ENCODE measurements around the gene CNTNAP3B.
"Not testable (repeated sequence)": the region's sequence is repeated elsewhere in the genome, so short reads cannot be mapped to it uniquely, and the experiment has no call there.

Gene CNTNAP3B

DNA sequence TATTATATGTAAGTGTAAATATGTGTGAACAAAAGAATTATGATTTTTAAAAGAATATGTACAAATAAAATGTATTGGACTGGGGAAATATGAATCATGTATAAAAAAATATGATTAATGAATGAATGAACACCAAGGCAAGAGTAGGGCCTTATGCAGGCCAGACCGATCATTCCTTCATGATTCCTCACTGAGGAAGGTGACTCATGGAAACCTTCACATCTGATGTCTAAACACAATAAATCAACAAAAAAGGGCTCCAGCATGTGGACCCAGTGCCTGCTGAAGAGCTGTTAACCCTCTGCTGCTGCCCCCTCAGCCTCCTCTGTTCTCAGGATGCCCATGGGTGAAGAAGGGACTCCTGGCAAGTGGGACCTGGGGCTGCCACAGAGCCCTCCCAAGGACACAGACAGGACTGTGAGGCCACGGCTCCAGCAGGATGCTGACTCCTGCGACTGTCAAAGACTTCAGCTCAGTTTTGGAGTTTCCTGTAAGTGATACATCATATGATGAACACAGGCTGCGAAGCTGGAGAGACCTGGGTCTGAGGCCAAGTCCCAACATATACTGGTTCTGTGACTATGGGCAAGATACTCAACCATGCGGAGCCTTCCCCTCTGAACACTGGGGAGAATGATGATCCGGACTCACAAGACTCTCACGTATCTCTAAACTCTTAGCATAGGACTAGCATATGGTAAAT lies 110.9 kb downstream of the CNTNAP3B start:
- H3K4me3 ChIP-seq (ENCODE audit: low read length); H3F3A ChIP-seq (ENCODE audit: control insufficient read depth, insufficient read depth); H4K20me1 ChIP-seq (ENCODE audit: control insufficient read depth, insufficient read depth, low read depth, low read length); H3K9me2 ChIP-seq (replicated peaks; ENCODE audit: control insufficient read depth, low read length); H3K27ac ChIP-seq (ENCODE audit: low read depth, low read length); H3K4me1 ChIP-seq (ENCODE audit: control insufficient read depth, low read length); H3K79me2 ChIP-seq (ENCODE audit: control insufficient read depth, low read length); H3K9me3 ChIP-seq (ENCODE audit: control insufficient read depth, insufficient read depth, low read length); H3K4me2 ChIP-seq (ENCODE audit: low read length); H3K36me3 ChIP-seq (ENCODE audit: control insufficient read depth, low read length); H3K27me3 ChIP-seq (ENCODE audit: control insufficient read depth, low read length): not testable (repeated sequence)

DNA sequence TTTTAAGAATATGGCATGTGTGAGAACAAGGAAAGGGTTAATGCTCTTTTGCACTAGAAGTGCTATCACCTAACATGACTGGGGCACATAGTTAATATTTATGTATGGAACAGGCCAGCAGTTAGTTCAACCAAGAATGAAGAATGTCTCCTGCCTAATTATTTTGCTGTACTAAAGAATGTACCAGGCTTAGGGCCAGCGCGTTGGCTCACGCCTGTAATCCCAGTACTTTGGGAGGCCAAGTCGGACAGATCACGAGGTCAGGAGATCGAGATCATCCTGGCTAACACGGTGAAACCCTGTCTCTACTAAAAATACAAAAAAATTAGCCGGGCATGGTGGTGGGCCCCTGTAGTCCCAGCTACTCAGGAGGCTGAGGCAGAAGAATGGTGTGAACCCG lies 114.9 kb downstream of the CNTNAP3B start:
- H3K4me1 ChIP-seq (ENCODE audit: control insufficient read depth, low read length); H3K9me2 ChIP-seq (replicated peaks; ENCODE audit: control insufficient read depth, low read length): not testable (repeated sequence)

DNA sequence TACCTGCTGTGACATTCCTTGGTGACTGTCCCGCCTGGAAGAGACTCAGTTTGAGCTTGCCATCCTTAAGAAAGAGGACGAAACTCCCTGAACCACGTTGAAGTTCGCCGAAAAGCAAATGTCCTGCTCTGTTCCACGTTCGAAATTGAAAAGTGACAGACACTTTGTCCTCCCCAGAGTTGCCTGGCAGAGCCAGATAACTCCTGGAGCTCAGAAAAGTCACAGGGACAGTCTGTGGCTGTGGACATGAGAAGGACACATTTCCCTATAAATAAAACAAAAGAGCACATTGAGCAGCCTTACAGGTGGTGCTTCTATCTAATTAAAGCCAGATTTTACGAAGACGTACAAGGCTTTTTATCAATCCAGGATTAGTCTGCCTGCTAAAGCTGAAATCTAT lies 137.6 kb downstream of the CNTNAP3B start:
- not testable (repeated sequence) for H3K9me3 ChIP-seq (ENCODE audit: control insufficient read depth, insufficient read depth, low read length); H3F3A ChIP-seq (ENCODE audit: control insufficient read depth, insufficient read depth); H3K79me2 ChIP-seq (ENCODE audit: control insufficient read depth, low read length); H3K4me2 ChIP-seq (ENCODE audit: low read length); H3K36me3 ChIP-seq (ENCODE audit: control insufficient read depth, low read length); H3K4me1 ChIP-seq (ENCODE audit: control insufficient read depth, low read length); H3K27me3 ChIP-seq (ENCODE audit: control insufficient read depth, low read length); H4K20me1 ChIP-seq (ENCODE audit: control insufficient read depth, insufficient read depth, low read depth, low read length); H3K9me2 ChIP-seq (replicated peaks; ENCODE audit: control insufficient read depth, low read length); H3K27ac ChIP-seq (ENCODE audit: low read depth, low read length); H3K4me3 ChIP-seq (ENCODE audit: low read length)

More for the DNA sequence above, 114.9 kb downstream of the CNTNAP3B start:
- not testable (repeated sequence) for H4K20me1 ChIP-seq (ENCODE audit: control insufficient read depth, insufficient read depth, low read depth, low read length); H3K9me3 ChIP-seq (ENCODE audit: control insufficient read depth, insufficient read depth, low read length); H3K4me2 ChIP-seq (ENCODE audit: low read length); H3K36me3 ChIP-seq (ENCODE audit: control insufficient read depth, low read length); H3K79me2 ChIP-seq (ENCODE audit: control insufficient read depth, low read length); H3K27ac ChIP-seq (ENCODE audit: low read depth, low read length); H3K27me3 ChIP-seq (ENCODE audit: control insufficient read depth, low read length); H3K4me3 ChIP-seq (ENCODE audit: low read length); H3F3A ChIP-seq (ENCODE audit: control insufficient read depth, insufficient read depth)

DNA sequence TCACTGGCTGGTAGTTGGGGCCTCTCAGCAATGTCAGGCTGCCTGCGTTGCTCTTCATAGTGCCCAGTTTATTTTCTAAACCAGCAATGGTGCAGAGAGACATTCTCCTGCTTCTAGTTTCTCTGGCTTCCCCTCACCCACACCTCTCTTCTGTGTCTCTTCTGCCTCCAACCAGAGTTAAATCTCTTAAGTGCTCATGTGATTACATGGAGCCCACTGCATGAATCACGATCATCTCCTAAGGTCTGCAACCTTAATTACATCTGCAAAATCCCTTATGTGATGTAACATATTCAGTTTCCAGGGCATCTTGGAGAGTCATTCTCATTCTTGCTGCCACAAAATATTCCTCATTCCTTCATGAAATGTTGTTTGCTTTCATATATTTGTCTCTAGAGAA lies 149.0 kb downstream of the CNTNAP3B start:
- H3K4me3 ChIP-seq (ENCODE audit: low read length); H3K4me1 ChIP-seq (ENCODE audit: control insufficient read depth, low read length); H3K79me2 ChIP-seq (ENCODE audit: control insufficient read depth, low read length); H4K20me1 ChIP-seq (ENCODE audit: control insufficient read depth, insufficient read depth, low read depth, low read length); H3K36me3 ChIP-seq (ENCODE audit: control insufficient read depth, low read length); H3F3A ChIP-seq (ENCODE audit: control insufficient read depth, insufficient read depth); H3K27me3 ChIP-seq (ENCODE audit: control insufficient read depth, low read length); H3K9me3 ChIP-seq (ENCODE audit: control insufficient read depth, insufficient read depth, low read length); H3K9me2 ChIP-seq (replicated peaks; ENCODE audit: control insufficient read depth, low read length); H3K27ac ChIP-seq (ENCODE audit: low read depth, low read length); H3K4me2 ChIP-seq (ENCODE audit: low read length): not testable (repeated sequence)

DNA sequence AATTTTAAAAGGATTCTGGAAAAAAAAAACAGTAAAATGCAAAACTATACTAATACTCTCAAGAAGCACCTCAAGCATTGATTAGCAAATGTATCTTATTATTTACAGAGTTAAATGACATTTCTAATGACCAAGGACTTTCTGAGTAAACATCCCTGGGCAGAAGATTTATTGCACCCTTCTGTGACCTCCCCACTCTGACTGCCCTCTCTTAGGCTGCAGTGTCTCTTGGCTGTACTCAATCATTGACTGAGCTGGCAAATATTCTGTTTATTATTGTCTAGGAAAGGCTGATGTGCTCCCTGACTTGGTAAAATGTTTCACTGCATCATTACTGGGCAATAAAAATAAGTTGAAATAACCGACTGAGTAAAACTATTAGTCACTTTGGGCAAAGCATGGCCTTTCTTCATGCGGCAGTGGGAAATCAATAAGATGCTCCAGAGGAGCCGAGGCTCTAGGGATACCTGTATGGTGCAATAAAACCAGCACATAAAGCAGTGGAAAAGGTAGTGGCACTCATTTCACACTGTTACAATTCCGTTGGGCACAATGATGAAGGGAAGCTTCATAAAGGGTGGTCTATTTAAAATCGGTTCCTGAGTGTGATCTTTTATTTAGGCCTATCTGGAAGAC lies 151.1 kb downstream of the CNTNAP3B start:
- H3K4me2 ChIP-seq (ENCODE audit: low read length); H3K27ac ChIP-seq (ENCODE audit: low read depth, low read length); H3K4me3 ChIP-seq (ENCODE audit: low read length); H3K9me2 ChIP-seq (replicated peaks; ENCODE audit: control insufficient read depth, low read length); H3K9me3 ChIP-seq (ENCODE audit: control insufficient read depth, insufficient read depth, low read length); H3K27me3 ChIP-seq (ENCODE audit: control insufficient read depth, low read length); H3K4me1 ChIP-seq (ENCODE audit: control insufficient read depth, low read length); H3K79me2 ChIP-seq (ENCODE audit: control insufficient read depth, low read length); H4K20me1 ChIP-seq (ENCODE audit: control insufficient read depth, insufficient read depth, low read depth, low read length); H3F3A ChIP-seq (ENCODE audit: control insufficient read depth, insufficient read depth); H3K36me3 ChIP-seq (ENCODE audit: control insufficient read depth, low read length): not testable (repeated sequence)

DNA sequence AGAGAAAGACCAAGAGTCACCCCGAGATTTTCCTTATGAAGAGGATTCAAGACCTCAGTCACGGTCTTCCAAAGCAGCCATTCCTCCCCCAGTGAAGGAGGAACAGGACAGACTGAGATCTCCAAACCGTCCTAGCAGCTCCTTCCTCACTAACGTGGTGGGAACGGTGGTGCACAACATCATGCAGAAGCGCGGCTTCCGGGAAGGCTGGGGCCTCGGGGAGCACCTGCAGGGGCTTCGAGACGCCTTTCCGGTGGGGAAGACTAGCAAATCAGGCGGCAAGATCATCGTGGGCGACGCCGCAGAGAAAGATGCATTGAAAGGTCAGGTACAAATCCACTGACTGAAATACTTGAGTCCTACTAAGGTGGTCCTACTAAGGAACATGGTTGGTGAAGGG lies 154.3 kb downstream of the CNTNAP3B start:
- not testable (repeated sequence) for H3K27ac ChIP-seq (ENCODE audit: low read depth, low read length); H3F3A ChIP-seq (ENCODE audit: control insufficient read depth, insufficient read depth); H3K4me2 ChIP-seq (ENCODE audit: low read length); H3K9me2 ChIP-seq (replicated peaks; ENCODE audit: control insufficient read depth, low read length); H3K4me1 ChIP-seq (ENCODE audit: control insufficient read depth, low read length); H3K4me3 ChIP-seq (ENCODE audit: low read length); H4K20me1 ChIP-seq (ENCODE audit: control insufficient read depth, insufficient read depth, low read depth, low read length); H3K36me3 ChIP-seq (ENCODE audit: control insufficient read depth, low read length); H3K27me3 ChIP-seq (ENCODE audit: control insufficient read depth, low read length); H3K9me3 ChIP-seq (ENCODE audit: control insufficient read depth, insufficient read depth, low read length); H3K79me2 ChIP-seq (ENCODE audit: control insufficient read depth, low read length)

DNA sequence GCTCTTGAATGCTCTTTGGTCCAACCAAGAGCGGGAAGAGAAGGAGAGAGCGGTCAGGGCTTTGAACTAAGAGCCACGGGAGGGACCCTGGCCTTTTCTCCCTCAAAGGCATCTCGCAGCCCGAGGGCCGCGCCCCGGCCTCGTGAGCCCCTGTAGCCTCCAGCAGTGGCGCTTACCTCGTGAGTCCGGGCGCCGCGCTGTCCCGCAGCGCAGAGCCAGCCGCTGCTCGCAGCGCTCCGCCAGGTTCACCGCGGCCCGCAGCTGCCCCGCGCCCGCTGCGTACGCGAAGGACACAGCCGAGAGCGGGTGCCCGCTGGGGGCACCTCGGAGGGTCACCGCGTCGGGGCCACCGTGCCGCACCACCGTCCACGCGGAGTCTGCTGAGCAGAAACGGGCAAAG lies 176.2 kb downstream of the CNTNAP3B start:
- not testable (repeated sequence) for H3K79me2 ChIP-seq (ENCODE audit: control insufficient read depth, low read length); H3K9me2 ChIP-seq (replicated peaks; ENCODE audit: control insufficient read depth, low read length); H4K20me1 ChIP-seq (ENCODE audit: control insufficient read depth, insufficient read depth, low read depth, low read length); H3K4me2 ChIP-seq (ENCODE audit: low read length); H3K27ac ChIP-seq (ENCODE audit: low read depth, low read length); H3K36me3 ChIP-seq (ENCODE audit: control insufficient read depth, low read length); H3K27me3 ChIP-seq (ENCODE audit: control insufficient read depth, low read length); H3K4me1 ChIP-seq (ENCODE audit: control insufficient read depth, low read length); H3F3A ChIP-seq (ENCODE audit: control insufficient read depth, insufficient read depth); H3K4me3 ChIP-seq (ENCODE audit: low read length); H3K9me3 ChIP-seq (ENCODE audit: control insufficient read depth, insufficient read depth, low read length)

DNA sequence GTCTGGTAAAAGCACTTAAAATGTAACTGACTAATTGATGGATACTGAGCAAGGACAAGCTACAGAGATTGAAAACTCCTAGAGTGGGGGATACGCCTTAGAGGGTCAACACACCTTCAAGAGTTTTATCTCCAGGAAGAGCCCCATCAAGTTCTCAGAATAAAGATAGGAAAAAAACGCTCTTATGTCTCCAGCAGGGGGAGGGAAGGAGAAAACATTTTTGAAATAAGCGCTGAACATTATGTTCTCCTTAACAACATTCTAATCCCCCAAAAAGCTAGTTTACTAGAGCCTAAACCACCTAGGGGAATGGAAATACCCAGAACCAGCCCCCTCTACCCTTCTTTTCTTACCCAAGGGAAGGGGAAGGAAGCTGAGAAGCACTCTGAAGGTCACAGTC lies 187.5 kb downstream of the CNTNAP3B start:
- H4K20me1 ChIP-seq (ENCODE audit: control insufficient read depth, insufficient read depth, low read depth, low read length); H3K36me3 ChIP-seq (ENCODE audit: control insufficient read depth, low read length); H3K9me3 ChIP-seq (ENCODE audit: control insufficient read depth, insufficient read depth, low read length); H3K4me3 ChIP-seq (ENCODE audit: low read length); H3K27ac ChIP-seq (ENCODE audit: low read depth, low read length); H3K27me3 ChIP-seq (ENCODE audit: control insufficient read depth, low read length); H3K4me2 ChIP-seq (ENCODE audit: low read length); H3K9me2 ChIP-seq (replicated peaks; ENCODE audit: control insufficient read depth, low read length); H3F3A ChIP-seq (ENCODE audit: control insufficient read depth, insufficient read depth); H3K4me1 ChIP-seq (ENCODE audit: control insufficient read depth, low read length); H3K79me2 ChIP-seq (ENCODE audit: control insufficient read depth, low read length): not testable (repeated sequence)

Measured in DOHH2 (cell line).